HG03196 (cell line): ENCODE measurements around the gene NT5C2.
"Not testable (repeated sequence)": the region's sequence is repeated elsewhere in the genome, so short reads cannot be mapped to it uniquely, and the experiment has no call there.

ENCODE experiments used
- ATAC-seq: cut with Tn5 transposase; IDR thresholded peaks from one replicate; pipeline ENCODE4 v1.9.1; 2021; ENCODE audit not compliant: unreplicated experiment

NT5C2 gene

DNA sequence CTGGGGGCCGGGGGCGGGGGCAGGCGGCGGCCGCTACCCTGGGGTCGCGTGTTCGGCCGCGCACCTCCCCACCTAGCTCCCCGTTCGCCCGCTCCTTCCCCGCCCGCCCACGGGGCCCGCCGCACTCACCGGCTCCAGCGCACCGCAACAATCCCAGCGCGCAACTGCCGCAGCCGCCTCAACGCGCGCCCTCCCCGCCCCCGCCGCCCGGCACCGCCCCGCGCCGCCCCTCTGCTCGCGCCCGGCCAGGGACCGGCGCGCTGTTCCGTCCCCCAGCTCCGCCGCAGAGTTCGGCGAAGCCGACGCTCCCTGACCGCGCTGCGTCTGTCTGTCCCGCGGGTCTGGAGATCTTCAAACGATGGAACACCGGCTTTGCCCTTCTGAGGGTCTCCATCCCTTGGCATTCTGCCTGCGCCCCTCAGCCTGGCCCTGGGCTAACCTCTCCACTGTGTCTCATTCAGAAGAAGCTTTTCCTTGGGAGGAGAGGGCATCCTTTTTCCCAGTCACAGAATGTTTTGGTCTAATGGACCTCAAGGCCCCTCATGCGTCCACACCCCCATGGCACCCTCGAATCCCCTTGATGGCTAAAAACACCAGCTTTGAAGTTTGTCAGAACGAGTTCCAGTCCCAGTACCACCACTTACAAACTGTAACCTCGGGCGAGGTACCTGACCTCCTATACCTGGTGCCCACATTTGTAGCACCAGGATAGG is at the start of gene NT5C2:
Gene NT5C2, minus strand, starts transcription at position 166 of the 713 bp plus-strand sequence. CDS start 18,314 bp downstream, outside the sequence.
- ATAC-seq = peak; percentile 55

DNA sequence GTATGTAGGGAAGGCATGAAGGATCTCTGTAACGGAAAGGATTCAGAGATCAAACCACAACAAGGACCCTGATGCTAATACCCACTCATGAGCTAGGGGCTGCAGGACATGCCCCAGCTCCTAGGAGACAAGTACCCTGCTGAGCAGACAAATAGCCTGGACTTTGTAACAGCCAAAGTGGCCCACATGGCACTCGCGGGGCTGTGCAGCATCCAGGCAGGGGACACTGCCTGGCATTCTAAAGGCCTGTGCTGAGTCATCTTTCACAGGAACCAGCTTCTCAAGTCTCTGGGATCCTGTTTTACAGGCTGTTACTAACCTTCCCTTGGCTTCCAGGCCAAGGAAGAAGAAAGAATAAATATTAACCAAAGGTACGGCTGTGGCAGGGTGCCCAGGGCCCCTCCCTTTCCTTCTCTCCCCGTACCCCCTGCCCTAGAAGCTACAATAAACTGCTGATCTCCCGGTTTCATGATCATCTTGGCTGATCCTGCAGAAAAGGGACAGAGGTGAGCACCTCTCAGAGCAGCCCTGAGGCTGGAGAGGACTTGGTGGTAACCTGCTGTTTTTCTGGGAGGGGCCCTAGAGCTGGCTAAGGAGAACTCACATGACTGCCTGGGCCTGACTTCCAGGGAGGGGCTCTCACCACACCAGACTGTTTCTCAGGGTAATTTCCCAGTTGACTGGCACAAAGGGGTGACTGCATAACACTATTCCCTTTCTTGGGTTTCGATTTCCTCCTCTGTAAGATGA is 48.4 kb upstream of the NT5C2 start:
- ATAC-seq = no peak

DNA sequence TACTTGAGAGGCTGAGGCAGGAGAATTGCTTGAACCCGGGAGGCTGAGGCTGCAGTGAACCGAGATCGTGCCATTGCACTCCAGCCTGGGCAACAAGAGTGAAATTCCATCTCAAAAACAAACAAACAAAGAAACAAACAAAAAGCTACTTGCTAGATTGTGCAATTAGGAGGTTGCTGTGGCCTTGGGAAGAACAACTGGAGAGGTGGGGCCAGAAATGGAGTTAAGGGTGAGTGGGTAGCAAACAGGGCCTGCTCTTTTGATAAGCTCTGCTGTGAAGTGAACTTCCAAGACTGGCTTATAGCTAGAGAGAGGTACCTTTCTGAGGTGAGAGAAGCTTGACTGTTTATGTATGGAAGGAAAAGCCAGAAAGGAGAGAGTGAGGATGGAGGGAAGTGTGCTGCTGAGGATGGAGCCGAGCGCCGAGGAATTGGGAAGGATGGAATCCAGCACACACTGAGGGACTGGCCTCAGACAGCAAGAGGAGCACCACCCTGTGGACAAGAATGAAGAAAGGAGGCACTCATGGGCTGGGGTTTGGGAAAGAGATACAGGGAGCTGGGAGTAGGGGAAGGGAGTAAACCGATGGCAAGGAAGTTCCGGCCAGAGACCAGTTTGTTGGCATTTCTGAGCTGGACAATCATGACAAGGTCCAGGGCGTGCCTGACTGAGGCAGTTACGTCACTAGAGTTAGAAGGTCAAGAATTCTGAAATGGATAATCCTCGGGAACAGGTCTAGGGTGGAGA is 45.6 kb upstream of the NT5C2 start:
- ATAC-seq = no peak

DNA sequence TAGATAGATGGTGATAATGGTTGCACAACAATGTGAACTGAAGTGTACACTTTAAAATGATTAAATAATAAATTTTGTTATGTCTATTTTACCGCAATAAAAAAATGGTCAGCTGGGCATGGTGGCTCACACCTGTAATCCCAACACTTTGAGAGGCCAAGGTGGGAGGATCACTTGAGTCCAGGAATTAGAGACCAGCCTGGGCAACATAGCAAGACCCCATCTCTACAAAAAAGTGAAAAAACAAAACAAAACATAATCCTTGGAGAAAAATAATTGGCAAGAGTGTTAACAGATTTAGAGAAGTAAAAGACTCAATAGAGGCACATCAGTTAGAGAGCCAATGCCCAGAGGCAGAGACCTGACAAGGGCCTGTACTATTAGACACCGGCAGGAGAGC is 42.7 kb upstream of the NT5C2 start:
- ATAC-seq = no peak

DNA sequence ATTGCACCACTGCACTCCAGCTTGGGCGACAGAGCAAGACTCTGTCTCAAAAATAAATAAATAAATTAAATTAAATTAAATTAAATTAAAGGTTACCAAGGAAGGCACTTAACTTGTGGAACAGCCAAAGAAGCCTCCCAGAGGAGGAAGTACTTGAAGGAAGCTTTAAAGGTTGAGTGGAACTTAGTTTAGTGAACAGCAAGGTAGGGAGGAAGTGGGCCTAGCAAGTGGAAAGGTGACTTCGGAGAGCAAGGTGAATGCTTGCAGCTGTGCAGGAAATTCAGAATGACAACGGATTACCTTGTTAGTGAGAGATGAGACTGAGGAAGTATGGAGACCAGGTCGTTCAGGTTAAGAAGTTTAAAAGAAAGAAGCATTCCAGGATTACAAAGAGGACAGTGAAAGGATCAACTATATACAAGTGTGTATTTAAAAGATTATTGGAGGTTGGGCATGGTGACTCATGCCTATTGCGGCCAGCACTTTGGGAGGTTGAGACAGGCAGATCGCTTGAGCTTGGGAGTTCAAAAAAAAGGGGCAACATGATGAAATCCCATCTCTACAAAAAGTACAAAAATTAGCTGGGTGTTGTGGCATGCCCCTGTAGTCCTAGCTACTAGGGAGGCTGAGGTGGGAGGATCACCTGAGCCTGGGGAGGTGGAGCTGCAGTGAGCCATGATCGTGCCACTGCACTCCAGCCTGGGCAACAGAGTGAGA is 39.9 kb upstream of the NT5C2 start:
- ATAC-seq = no peak

DNA sequence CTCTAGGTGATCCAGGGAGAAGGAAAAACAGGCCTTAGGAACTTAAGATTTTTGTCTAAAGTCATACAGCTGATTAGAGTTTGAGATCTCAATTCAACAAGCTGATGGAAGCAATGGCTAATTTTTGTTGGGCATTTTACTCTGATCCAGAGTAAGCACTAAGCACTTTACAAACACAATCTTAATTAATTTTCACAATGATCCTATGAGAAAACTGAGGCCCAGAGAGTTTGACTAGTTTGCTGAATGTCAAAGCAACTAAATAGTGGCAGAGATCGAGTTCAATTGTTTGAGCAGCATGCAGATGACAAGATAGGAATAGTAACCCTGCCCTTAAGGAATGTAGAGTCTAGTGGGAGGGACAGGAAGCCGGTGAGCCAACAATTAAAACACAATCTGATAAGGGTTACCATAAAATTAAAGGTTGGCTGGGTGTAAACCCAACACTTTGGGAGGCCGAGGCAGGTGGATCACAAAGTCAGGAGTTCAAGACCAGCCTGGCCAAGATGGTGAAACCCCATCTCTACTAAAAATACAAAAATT is 39.1 kb upstream of the NT5C2 start:
- ATAC-seq = no peak

DNA sequence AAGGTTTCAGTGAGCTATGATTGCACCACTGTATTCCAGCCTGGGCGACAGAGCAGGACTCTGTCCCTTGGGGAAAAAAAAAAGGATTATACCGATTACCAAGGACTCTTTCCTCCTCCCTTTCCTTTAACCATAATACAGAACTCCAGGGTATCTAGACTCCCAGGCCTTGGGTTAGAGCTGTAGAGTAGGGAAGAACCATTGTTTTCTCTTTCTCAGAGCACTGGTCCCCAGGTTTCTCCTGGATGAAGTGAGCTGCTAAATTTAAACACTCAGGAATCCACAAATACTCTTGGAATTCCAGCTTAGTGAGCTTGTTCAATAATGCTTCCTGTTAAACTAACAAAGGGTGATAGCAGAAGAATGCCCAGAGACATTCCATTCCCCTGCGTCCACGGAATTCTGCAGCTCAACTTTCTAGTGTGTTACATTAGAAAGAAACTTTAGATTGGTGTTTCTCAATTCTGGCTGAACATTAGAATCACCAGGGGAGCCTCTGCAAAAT is 38.0 kb upstream of the NT5C2 start:
- ATAC-seq = no peak

DNA sequence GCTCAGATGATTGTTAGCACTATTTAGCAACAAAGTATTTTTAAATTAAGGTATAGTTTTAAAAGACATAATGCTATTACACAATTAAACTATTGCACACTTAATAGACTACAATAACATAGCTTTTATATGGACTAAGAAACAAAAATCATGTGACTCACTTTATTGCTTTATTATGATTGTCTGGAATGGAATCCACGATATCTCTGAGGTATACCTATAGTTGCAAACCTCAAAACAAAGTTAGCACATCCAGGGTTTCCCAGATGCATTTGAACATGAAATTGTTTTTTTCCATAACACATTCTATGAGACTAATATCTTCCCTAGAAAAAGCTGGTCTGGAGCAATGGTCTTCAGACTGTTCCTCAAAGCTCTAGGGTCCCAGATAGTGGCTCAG is 34.3 kb upstream of the NT5C2 start:
- no peak for ATAC-seq

DNA sequence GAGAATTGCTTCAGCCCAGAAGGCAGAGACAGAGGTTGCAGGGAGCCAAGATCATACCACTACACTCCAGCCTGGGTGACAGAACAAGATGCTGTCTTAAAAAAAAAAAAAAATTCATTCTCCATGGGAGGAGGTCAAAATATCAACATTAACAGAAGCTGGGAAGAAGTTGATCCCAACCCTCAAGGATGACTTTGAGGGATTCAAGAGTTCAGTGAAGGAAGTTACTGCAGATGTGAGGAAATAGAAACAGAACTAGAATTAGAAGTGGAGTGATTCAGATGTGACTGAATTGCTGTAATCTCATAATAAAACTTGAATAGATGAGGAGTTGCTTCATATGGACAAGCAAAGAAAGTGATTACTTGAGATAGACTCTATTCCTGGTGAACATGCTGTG is 32.9 kb upstream of the NT5C2 start:
- ATAC-seq = no peak

DNA sequence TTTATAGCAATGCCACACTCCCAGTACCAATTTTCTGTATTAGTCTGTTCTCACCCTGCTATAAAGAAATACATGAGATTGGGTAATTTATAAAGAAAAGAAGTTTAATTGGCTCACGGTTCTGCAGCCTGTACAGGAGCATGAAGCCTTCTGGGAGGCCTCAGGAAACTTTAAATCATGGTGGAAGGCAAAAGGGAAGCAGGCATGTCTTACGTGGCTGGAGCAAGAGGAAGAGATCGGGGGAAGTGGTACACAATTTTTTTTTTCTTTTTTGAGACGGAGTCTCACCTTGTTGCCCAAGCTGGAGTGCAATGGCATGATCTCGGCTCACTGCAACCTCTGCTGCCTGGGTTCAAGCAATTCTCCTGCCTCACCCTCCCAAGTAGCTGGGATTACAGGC is 31.6 kb upstream of the NT5C2 start:
- ATAC-seq = not testable (repeated sequence)

DNA sequence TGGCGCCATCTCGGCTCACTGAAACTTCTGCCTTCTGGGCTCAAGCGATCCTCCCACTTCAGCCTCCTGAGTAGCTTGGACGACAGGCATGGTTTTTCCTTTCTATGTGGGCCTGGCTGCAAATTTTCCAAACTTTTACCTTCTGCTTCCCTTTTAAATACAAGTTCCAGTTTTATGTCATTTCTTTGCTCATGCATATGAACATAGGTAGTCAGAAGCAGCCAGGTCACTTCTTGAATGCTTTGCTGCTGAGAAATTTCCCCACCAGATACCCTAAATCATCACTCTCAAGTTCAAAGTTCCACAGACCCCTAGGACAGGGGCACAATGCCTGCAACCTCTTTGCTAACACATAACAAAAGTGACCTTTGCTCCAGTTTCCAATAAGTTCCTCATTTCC is 31.1 kb upstream of the NT5C2 start:
- ATAC-seq = no peak

DNA sequence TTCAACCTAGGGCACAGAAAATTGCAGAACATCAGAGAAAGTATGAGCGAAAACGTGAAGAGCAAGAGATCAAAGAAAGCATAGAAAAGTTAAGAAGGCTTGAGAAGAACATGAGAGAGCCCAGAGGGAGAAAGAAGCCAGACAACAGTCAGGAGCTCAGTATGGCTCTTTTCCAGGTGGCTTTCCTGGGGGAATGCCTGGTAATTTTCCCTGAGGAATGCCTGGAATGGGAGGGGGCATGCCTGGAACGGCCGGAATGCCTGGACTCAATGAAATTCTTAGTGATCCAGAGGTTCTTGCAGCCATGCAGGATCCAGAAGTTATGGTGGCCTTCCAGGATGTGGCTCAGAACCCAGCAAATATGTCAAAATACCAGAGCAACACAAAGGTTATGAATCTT is 23.3 kb upstream of the NT5C2 start:
- ATAC-seq = not testable (repeated sequence)

DNA sequence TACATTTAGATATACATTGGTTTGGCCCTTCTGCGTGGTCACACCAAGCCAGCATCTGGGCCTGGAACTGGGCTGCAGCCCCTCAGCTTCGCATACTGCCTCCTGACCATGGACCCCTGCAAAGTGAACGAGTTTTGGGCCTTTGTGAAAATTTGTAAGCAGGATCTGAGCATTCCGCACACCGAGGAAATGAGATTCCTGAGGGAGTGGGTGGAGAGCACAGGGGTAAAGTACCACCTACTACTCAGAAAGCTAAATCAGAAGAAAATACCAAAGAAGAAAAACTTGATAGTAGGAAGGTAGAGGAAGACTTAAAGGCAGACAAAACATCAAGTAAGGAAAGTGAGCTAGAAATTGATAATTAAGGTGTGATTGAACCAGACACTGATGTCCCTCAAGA is 22.5 kb upstream of the NT5C2 start:
- no peak for ATAC-seq

DNA sequence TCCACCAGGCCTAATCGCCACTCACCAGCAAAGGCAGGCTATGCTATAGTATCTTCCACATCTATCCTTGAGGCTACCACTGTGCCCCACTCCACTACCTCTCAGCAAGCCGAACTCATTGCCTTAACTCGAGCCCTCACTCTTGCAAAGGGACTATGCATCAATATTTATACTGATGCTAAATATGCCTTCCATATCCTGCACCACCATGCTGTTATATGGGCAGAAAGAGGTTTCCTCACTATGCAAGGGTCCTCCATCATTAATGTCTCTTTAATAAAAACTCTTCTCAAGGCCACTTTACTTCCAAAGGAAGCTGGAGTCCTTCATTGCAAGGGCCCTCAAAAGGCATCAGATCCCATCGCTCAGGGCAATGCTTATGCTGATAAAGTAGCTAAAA is 17.2 kb upstream of the NT5C2 start:
- ATAC-seq = not testable (repeated sequence)

DNA sequence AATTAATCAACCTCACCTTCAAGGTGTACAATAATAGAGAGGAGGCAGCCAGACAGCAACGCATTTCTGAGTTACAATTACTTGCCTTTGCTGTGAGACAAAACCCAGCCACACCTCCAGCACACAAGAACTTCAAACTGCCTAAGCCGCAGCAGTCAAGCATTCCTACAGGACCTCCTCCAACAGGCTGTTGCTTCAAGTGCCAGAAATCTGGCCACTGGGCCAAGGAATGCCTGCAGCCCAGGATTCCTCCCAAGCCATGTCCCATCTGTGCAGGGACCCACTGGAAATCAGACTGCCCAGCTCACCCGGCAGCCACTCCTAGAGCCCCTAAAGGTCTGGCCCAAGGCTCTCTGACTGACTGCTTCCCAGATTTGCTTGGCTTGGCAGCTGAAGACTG is 14.6 kb upstream of the NT5C2 start:
- ATAC-seq = not testable (repeated sequence)

DNA sequence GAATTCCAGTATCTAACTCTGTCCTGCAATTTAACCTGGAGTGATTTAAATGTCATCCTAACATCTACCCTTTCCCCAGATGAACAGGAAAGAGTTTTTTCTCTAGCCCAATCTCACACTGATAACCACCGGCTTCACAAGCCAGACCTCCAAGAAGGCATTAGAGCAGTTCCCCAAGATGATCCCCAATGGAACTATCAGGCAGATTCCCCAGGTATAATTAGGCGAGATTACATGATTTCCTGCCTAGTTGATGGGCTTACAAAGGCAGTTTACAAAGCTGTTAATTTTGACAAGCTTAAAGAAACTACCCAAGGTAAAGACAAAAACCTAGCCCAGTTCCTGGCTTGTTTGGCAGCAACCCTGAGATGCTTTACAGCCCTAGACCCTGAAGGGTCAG is 14.1 kb upstream of the NT5C2 start:
- no peak for ATAC-seq

DNA sequence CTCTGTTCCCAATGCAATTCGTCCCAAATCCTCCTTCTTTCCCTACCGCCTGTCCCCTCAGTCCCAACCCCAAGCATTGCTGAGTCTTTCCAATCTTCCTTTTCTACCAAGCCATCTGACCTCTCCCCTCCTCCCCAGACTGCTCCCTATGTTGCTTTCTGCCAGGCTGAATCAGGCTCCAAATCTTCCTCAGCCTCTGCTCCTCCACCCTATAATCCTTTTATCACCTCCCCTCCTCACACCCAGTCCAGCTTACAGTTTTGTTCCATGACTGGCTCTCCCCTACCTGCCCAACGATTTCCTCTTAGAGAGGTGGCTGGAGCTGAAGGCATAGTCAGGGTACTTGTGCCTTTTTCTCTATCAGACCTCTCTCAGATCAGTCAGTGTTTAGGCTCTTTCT is 13.6 kb upstream of the NT5C2 start:
- ATAC-seq = not testable (repeated sequence)

DNA sequence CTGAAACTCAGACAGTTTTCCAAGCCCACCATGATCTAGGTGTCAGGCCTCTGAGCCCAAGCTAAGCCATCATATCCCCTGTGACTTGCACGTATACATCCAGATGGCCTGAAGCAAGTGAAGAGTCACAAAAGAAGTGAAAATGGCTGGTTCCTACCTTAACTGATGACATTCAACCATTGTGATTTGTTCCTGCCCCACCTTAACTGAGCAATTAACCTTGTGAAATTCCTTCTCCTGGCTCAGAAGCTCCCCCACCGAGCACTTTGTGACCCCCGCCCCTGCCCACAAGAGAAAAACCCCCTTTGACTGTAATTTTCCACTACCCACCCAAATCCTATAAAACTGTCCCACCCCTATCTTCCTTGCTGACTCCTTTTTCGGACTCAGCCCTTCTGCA is 12.3 kb upstream of the NT5C2 start:
- not testable (repeated sequence) for ATAC-seq

DNA sequence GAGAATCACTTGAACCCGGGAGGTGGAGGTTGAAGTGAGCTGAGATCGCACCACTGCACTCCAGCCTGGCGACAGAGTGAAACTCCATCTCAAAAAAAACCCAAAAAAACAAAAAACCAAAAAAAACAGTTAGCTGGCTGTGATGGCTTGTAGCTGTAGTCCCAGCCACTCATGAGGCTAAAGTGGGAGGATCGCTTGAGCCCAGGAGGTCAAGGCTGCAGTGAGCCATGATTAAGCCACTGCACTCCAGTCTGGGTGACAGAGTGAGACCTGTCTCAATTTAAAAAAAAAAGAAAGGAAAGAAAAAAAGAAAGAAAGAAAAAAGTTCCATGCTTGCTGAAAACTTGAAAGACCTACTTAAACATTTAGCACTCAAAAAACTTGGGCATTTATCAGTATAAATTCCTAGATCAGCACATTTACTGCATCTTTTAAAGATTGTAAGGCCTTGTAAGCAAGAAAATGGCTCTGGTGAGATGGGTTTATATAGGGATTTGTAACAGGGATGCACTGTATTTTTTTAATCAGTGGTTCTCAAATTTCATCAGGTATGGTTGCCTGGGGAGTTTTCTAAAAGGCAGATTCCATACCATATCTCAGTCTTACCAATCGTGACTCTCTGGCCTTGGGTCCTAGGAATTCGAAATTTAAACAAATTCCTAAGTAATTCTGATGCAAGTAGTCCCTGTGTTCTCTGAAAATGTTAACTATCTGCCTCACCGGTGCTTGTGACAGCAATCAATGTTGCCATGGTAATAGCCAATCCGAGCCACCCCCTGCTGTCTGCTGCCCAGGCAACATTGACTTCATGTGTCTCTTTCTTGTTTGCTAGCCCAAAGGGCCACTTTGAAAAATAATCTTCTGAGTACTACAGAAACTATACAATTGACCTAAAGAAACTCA is 11.5 kb upstream of the NT5C2 start:
- no peak for ATAC-seq

DNA sequence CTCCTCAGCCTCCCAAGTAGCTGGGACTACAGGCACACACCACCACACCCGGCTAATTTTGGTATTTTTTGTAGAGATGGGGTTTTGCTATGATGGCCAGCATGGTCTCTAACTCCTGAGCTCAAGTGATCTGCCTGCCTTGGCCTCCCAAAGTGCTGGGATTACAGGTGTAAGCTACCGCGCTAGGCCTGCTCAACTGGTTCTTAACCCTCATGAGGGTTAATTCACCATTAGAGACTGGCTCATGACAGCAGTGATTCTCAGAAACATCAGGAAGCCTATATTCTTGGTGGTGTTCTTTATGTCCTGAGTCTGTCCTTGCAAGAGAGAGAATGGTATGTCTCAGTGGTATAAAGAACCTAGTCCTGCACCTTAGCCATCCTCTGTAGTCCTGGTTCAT is 10.4 kb upstream of the NT5C2 start:
- ATAC-seq = no peak
